ENCODE measurements around the gene KCNIP2.

DNA sequence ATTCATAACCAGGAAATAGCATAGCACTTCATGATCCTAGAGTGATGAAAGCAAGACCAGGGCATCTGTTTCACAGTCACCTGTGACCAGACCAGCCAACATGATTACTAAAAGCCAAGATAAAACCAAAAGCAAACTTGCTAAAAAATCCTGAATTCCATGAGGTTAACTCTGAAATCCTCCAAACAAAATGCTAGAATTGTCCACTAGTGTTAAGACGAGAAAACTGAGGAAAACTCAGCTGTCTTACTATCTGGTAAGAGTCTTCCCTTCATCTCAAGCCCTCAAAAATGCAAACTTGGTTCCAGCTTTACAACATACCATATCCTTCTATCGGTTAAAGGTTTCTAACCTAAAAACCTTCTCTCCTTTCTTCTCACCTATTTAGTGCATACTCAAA lies 59.0 kb downstream of the KCNIP2 start:
- no peak for TF ChIP-seq EZH2phosphoT487 (IDR thresholded peaks at IDR 0.05; ENCODE audit: low read depth)
- TF ChIP-seq, protein P1, sequence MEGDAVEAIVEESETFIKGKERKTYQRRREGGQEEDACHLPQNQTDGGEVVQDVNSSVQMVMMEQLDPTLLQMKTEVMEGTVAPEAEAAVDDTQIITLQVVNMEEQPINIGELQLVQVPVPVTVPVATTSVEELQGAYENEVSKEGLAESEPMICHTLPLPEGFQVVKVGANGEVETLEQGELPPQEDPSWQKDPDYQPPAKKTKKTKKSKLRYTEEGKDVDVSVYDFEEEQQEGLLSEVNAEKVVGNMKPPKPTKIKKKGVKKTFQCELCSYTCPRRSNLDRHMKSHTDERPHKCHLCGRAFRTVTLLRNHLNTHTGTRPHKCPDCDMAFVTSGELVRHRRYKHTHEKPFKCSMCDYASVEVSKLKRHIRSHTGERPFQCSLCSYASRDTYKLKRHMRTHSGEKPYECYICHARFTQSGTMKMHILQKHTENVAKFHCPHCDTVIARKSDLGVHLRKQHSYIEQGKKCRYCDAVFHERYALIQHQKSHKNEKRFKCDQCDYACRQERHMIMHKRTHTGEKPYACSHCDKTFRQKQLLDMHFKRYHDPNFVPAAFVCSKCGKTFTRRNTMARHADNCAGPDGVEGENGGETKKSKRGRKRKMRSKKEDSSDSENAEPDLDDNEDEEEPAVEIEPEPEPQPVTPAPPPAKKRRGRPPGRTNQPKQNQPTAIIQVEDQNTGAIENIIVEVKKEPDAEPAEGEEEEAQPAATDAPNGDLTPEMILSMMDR (IDR thresholded peaks at IDR 0.05; ENCODE audit: low read depth, low read length), result no peak

Measured in OCI-LY3 (cell line).